NCI-H82 treated with DMSO at 0.1 percent for 48 hours (cell line): ENCODE data around the gene PLEKHA6.
A peak's percentile ranks its signal among the peaks of the same experiment; 100 is the strongest.

Experiments used
- DNase-seq: peaks from one replicate; lab custom pipeline; 2025; ENCODE audit not compliant: unreplicated experiment; lab: John Stamatoyannopoulos, UW

Gene PLEKHA6, protein sequence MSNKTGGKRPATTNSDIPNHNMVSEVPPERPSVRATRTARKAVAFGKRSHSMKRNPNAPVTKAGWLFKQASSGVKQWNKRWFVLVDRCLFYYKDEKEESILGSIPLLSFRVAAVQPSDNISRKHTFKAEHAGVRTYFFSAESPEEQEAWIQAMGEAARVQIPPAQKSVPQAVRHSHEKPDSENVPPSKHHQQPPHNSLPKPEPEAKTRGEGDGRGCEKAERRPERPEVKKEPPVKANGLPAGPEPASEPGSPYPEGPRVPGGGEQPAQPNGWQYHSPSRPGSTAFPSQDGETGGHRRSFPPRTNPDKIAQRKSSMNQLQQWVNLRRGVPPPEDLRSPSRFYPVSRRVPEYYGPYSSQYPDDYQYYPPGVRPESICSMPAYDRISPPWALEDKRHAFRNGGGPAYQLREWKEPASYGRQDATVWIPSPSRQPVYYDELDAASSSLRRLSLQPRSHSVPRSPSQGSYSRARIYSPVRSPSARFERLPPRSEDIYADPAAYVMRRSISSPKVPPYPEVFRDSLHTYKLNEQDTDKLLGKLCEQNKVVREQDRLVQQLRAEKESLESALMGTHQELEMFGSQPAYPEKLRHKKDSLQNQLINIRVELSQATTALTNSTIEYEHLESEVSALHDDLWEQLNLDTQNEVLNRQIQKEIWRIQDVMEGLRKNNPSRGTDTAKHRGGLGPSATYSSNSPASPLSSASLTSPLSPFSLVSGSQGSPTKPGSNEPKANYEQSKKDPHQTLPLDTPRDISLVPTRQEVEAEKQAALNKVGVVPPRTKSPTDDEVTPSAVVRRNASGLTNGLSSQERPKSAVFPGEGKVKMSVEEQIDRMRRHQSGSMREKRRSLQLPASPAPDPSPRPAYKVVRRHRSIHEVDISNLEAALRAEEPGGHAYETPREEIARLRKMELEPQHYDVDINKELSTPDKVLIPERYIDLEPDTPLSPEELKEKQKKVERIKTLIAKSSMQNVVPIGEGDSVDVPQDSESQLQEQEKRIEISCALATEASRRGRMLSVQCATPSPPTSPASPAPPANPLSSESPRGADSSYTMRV

DNA sequence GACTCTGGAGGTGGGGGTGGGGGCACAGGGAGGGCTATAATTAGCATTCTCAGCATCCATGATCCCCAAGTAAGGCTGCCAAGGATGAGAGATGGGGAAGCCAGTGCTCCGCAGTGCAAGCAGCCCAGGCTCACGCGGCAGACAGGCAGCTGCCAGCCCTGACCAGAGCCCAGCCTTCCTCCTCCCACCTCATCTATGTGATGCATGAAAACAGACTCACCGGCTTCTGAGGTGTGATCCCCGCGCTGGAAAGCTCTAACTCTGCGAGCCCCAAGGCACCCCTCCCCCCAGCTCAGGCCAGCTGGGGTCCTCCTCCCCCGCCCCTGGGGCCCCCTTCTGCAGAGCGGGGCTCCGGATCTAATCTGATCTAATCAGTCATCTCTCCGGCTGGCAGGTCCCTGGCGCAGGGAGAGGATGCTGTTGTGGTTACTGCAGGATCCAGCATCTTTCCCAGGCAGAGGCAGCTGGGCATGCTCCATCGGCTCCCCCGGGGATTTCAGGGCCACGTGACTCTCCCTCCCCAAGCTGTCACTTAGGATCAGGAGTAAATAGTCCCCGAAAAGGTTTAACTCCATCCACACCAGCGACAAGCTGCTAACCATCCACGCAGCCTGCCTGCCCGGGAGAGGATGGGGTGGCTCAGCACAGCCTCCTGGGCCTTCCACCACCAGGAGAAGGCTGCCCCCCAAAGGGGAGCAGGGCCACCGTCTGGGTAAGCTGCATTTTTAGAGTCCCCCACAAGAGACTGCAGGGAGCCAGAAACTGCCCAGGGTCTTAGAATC is at the start of gene PLEKHA6:
PLEKHA6 (minus strand) TSS at position 456 of the 782 bp plus-strand sequence. CDS start 86,202 bp downstream, outside the sequence.
- peak; percentile 99 for DNase-seq

DNA sequence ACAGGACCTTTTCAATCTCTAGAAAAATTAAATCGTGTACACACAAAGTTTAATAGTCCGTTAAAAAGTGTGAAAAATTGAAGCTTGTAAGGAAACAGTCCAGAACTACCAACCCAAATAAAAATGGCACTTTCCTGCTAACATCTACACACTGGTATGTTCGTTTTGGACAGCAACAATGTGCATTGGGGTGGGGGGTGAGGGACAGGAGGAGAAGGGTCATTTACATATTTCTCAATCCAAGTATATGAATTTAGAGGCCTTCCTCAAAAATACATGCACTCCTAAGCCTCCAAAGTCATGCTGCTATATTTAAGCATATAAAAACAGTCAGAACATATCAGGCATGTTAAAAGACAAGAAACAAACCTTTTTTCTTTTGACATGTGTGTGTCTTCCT is 49.4 kb upstream of the PLEKHA6 start:
- no peak for DNase-seq

DNA sequence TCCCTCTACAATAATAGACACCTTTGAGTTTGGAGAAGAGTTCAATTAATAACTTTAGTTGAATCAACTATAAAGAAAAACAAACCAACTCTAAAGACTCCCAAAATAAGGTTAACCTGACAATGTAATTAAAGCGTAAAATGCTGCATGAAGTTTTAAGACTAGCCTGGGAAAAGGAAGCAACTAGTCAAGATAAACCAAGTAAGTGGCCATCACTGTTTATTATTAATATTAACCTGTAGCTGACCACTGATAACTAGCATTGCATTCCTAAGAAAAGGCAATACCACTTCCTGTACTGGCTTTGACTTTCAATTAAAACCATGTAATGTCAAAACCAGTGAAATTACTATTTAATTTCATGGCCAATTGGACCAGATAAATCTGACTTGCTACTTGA is 48.9 kb upstream of the PLEKHA6 start:
- DNase-seq: no peak

DNA sequence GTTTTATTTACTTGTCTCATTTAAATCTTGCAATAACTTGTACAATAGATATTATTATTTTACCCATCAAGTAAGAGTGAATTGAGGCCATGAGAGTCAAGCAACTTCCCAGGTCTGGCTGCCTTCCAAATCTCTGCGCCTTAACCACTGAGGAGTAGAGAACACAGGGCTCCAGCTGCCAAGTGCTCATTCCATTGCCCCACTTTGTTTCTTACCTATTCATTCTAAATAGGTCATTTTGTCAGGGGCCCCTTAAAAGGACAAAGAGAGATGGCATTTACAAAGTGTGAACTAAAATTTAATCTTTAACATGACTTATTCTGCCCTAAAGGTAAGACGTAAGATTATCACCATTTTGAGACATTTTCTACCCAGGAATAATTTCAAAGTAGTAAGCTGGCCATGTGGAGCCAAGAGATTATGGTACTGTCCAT is 48.4 kb upstream of the PLEKHA6 start:
- no peak for DNase-seq

DNA sequence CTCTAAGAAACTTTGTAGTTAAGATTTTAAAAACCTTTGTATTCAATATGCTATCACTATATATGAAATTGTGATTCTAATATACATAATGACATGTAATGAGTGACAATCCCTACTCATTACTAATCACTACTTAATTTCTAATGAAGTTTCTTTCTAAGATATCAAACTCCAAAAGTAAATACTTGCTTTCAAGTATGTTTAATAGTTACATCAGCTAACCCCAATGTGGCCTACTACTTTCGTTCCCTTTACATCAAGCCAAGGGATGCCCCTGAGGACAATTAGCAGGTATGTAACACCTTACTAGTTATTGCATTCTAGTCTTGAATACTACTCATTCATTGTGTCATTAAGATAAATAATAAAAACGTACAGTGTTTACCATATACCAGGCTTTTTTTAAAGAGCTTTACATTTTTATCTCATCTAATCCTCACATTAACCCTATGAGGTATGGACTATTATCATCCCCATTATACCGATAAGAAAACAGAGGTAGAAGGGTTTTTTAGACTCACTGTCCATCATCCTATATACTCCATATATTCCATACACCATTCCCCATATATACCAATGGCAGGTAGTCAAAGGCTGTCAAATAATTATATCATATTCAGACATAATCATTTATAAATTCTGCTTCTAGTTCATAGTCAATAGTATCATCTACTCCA is 47.7 kb upstream of the PLEKHA6 start:
- DNase-seq: no peak

DNA sequence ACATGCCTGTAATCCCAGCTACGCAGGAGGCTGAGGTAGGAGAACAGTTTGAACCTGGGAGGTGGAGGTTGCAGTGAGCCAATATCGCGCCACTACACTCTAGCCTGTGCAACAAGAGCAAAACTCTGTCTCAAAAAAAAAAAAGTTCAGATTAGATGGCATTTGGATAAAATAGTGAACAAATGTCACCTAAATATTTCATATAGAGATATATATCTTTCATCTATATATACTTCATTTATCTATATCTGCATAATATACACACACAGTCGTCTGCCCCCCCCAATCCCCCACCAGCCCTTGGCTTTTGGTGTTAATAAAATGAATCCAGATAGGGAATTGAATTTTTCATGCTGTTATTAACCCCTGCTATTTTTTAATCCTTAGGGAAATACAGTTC is 46.9 kb upstream of the PLEKHA6 start:
- DNase-seq: no peak

DNA sequence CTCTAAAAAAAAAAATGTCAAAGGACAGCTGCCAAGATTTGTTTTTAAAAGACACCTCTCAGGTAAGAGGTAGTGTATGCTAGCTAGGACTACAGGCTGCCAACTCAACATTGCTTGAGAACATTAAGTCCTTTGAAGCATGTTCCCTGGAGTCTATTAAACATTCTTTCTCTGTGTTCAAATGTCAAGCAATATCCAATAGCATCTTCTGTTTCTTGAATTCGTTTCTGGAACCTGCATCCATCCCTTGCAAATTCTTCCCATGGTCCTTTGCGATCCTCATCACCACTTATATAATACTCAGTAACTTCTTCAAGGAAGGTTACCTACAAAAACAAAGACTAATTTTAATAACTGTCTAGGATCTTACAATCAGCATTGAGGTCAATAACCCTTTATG is 46.3 kb upstream of the PLEKHA6 start:
- no peak for DNase-seq

DNA sequence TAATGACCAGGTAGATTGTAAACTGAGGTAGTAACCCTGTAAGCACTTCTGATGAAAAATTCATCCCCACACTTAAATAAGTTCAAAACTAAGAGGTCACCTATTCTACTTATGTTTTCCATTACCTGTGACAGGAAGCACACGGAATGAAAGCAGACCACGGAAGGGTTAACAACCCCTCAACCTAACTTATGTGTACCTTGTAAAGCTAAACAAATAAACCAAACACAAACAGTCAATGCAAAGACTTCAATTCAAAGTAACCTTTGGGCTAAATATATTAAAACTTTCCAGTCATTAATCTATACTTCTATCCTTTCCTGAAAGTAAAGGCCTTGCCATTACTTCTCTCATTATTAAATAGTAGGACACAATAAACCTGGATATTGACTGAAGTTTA is 44.9 kb upstream of the PLEKHA6 start:
- DNase-seq: no peak

DNA sequence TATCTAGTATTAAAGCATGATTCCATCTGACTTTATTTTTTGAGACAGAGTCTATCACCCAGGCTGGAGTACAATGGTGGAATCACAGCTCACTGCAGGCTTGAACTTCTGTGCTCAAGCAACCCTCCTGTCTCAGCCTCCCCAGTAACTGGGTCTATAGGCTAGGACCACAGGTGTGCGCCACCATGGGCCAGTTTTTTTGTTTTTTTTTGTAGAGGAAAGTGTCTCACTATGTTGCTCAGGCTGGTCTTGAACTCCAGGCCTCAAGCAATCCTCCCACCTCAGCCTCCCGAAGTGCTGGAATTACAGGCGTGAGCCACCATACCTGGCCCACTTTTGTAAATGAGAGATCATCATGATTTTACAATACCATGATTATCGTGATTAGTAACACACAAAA is 42.7 kb upstream of the PLEKHA6 start:
- no peak for DNase-seq

DNA sequence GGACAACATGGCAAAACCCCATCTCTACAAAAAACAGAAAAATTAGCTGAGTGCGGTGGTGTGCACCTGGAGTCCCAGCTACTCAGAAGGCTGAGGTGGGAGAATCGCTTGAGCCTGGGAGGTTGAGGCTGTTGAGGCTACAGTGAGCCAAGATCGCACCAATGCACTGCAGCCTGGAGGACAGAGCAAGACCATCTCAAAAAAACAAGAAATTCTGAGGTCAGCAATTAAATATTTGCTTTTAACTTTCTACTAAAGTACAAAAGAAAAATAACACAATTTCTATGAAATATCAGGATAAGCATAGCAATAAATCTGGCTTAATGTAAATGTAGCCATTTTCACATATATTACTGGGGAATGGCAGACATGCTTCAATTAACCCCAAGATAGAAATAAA is 42.0 kb upstream of the PLEKHA6 start:
- no peak for DNase-seq

DNA sequence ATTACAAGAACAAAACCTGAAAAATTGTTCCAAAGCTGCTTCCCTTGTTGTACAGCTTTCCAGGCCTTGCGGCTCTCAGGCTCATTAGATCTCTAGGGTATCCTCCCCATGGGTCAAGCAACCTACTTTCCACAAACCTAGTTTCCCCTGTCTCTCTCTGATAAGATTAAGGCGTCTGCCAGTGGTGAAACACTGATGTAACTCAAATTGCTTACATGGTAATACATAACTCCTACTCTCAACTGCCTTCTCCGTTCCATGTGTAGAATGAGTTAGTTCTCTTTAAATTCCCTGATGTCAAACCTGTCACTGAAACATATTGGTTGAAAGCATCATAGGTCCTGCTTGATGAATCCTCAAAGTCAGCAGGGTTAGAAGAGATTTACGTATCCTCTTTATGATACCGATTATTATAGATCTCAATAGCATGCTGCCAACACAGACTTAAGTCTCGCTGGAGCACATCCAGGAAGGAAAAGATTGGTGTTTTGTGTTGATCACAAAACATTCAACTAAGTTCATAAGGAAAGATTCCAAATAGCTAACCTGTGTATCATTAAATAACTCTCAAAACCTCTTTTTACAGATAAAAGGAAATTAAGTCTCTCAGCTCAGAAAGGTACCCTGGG is 41.3 kb upstream of the PLEKHA6 start:
- DNase-seq: no peak

DNA sequence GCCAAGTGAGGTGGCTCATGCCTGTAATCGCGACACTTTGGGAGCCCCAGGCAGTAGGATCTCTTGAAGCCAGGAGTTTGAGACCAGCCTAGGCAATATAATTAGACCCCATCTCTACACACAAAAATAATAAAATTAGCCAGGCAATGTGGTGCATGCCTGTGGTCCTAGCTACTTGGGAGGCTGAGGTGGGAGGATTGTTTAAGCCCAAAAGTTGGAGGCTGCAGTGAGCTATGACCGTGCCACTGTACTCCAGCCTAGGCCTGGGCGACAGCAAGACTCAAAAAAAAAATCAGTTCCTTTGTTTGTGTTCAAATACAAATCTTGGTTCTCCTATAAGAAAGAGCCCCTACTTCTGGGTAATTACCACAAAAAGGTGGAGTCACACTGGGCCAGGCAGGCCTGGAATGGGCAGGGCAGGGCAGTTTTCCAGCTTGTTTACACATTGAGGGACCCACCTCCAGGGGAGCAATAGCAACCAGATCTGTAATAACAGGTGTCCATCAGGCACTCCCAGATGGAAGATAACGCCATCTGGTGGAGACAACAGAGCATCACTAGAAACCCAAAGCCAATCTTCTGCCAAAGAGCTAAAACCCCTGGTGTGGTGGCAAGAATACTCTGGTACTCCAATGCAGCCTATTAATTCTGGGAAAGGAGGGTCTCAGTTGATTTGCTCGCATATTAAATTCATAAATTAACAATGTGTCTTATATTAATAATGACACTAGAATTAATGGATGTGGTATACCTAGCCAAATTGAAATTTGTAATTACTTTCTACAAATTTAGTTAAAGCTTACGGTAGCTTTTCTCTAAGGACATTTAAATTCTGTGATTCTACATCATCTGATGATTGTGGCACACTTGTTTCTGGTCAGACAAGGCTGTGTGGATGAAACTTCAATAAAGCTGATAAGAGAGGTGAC is 38.7 kb upstream of the PLEKHA6 start:
- DNase-seq: peak; percentile 90

DNA sequence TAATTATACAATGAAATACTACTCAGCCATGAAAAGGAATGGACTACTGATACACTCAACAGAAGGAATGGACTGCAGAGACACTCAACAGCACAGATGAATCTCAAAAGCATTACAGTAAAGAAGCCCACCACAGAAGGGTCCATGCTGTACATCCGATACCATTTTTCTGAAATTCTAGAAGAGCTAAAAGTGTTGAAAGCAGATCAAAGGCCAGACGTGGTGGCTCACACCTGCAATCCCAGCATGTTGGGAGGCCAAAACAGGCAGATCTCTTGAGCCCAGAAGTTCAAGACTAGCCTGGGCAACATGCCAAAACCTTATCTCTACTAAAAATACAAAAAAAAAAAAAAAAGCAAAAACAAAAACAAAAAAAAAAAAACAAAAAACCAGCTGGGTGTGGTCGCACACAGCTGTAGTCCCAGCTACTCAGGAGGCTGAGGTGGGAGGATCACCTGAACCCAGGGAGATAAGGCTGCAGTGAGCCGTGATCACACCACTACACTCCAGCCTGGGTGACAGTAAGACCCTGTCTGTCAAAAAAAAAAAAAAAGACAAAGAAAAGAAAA is 36.4 kb upstream of the PLEKHA6 start:
- DNase-seq: no peak

DNA sequence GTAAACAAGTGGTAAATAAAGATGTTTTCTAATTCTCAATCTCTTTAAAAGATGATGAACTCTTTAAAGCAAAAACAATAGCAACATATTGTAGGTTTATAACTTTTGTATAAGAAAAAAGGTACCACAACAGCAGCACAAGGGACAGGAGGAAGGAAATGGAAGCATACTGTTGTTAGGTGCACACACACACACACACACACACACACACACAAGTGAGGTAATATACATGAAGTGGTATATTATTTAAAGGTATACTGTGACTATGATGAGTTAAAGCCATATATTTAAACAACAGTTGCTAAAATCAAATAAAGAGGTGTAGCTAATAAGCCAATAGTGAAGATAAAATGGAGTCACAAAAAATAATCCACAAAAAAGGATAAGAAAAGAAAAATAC is 31.9 kb upstream of the PLEKHA6 start:
- no peak for DNase-seq

DNA sequence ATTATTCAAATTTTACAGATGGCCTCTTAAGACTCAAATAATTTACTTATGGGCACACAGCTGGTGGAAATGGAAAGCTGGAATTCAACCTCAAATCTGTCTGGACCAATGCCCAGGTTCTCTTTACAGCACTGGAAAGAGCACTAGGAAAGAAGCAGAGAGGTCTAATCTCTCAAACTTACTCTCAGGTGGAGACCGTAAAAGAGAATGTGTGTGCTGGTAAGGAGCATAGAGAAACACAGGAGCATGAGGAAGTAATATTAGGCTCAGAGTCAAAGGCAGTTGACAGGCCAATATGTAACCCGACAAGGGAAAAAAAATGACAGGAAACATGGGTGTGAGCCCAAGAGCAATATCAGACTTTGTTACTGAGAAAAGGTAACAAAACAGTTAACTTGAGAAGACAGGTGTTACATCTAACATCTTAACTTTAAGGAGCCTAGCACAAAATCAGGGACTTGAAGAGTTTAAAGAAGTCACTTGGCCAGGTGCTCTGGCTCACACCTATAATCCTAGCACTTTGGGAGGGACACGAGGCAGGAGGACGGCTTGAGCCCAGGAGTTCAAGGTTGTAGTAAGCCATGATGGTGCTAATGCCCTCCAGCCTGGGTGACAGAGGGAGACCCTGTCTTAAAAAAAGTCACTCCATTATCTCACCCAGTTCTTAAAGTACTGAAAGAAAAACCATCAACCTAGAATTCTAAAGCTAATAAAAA is 31.2 kb upstream of the PLEKHA6 start:
- no peak for DNase-seq

DNA sequence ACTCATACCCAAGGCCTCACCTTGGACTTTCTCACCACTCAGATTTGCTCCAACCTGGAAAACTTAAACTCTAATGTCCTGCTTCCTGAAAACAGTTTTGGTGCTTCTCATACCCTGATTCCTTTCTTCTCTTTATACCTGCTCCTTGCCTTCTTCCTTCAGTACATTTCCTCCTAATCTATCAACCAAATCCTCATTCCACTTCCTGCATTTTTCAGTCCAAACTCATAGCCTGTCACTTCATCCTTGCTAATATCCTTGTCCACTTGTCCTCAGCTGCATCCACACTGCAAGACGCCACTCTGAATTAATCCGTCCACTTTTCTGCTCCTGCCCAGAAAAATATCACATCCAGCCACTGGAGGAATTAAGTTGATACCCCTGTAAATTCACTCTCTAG is 26.0 kb upstream of the PLEKHA6 start:
- DNase-seq: no peak

DNA sequence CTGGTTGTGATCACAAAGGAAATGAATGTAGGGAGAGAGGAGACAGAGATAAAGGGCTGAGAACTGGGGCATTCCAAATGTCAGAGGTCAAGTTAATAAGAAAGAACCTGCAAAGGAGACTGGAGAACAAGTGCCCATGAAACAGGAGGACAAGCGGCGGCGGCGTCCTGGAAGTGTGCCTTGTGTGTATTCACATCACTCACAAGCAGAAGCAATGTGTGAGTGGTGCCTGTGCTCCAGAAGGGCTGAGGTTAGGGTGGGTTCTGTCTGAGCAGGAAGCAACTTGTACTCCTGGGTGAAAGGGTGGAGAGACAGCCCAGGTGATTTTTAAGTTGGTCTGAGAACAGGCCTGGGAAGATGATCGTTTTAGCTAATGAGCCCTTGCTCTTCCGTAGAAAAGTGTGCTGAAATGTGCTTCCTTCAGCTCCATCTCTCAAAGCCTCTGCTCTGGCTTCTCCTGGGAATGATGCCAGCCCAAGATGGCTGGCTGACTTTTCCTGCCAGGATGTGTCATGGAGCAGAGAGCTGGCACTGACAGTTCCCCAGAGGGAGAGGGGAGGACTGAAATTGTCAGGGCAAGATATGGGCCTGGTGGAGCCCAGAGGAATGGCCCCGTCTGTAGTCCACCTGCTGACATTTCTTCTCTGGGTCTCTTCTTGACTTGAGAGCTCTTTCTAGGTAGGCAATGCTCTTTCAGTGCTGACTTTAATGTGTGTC is 25.1 kb upstream of the PLEKHA6 start:
- DNase-seq: no peak
